HEK293 (cell line): ENCODE data around the gene AARSD1.
"Not testable (repeated sequence)": the region's sequence is repeated elsewhere in the genome, so short reads cannot be mapped to it uniquely, and the experiment has no call there.

Experiments
- CTCF ChIA-PET: fragments of 350-600 bp; formaldehyde crosslinking; extraction: SDS; loops from one replicate; lab custom pipeline; 2021; ENCODE audit warnings: antibody characterized with exemption; lab: Yijun Ruan, JAX
- POLR2A ChIA-PET: fragments of 300-600 bp; formaldehyde crosslinking; extraction: SDS; loops from one replicate; lab custom pipeline; 2020; ENCODE audit warnings: antibody characterized with exemption, inconsistent platforms; lab: Yijun Ruan, JAX
- H3K27ac ChIP-seq: fragments of 200-500 bp; sonication (Bioruptor generic); 2 replicates; pipeline ENCODE4 v1.5.1; 2014; ENCODE audit warnings: low read depth, low read length, control low read depth, inconsistent platforms; ENCODE audit errors: extremely low read depth
- H3K36me3 ChIP-seq, 2 experiments: fragments of 200-500 bp in 1 of 2; sonication (Bioruptor generic) in 1 of 2; 1 replicate in 1 of 2; 2 replicates in 1 of 2; pipeline ENCODE4 v1.5.1; 2014 to 2017; ENCODE audit warnings: inconsistent platforms in 2 of 2, low read length in 2 of 2; ENCODE audit not compliant: control insufficient read depth in 2 of 2, insufficient read depth in 1 of 2
- H3K4me1 ChIP-seq: fragments of 200-500 bp; sonication (Bioruptor generic); 2 replicates; pipeline ENCODE4 v1.5.1; 2014; ENCODE audit warnings: mild to moderate bottlenecking, low read length, inconsistent platforms; ENCODE audit not compliant: control insufficient read depth, insufficient read depth
- H3K4me3 ChIP-seq: 2 replicates; pipeline ENCODE4 v1.5.1; 2011; ENCODE audit warnings: low read depth, mild to moderate bottlenecking, control low read depth, low read length, moderate library complexity
- H3K9me3 ChIP-seq: fragments of 200-500 bp; sonication (Bioruptor generic); 2 replicates; pipeline ENCODE4 v1.5.1; 2014; ENCODE audit warnings: low read depth, low read length, inconsistent platforms; ENCODE audit not compliant: control insufficient read depth, insufficient read depth
- CTCF ChIP-seq: fragments of 450-650 bp; formaldehyde crosslinking; IDR thresholded peaks from 2 replicates; pipeline ENCODE4 v1.5.1; 2016; ENCODE audit warnings: missing biosample characterization, missing genetic modification characterization
- EGR2 ChIP-seq: fragments of 450-650 bp; formaldehyde crosslinking; IDR thresholded peaks from 2 replicates; pipeline ENCODE4 v1.5.1; 2016; ENCODE audit warnings: low read depth, missing biosample characterization, missing genetic modification characterization
- ELK4 ChIP-seq: IDR thresholded peaks from 2 replicates; pipeline ENCODE4 v1.6.1; 2011; ENCODE audit warnings: mild to moderate bottlenecking, low read depth, low read length, borderline replicate concordance
- HOXC10 ChIP-seq: sonication (generic); formaldehyde crosslinking; IDR thresholded peaks from 2 replicates; pipeline ENCODE4 v1.8.1; 2023; ENCODE audit warnings: mild to moderate bottlenecking, missing genetic modification reagents
- HOXD13 ChIP-seq: sonication (generic); formaldehyde crosslinking; IDR thresholded peaks from 2 replicates; pipeline ENCODE4 v1.8.0; 2022; ENCODE audit warnings: missing genetic modification reagents, borderline replicate concordance
- IKZF3 ChIP-seq: fragments of 450-650 bp; IDR thresholded peaks from 2 replicates; pipeline ENCODE4 v1.5.0; 2018; ENCODE audit warnings: missing biosample characterization, mild to moderate bottlenecking, missing genetic modification characterization, moderate library complexity
- MZF1 ChIP-seq: fragments of 450-650 bp; formaldehyde crosslinking; IDR thresholded peaks from 2 replicates; pipeline ENCODE4 v1.5.1; 2017; ENCODE audit warnings: missing biosample characterization, missing genetic modification characterization, borderline replicate concordance
- PRDM1 ChIP-seq: fragments of 450-650 bp; formaldehyde crosslinking; IDR thresholded peaks from 2 replicates; pipeline ENCODE4; 2016; ENCODE audit warnings: missing biosample characterization, missing genetic modification characterization
- SCRT2 ChIP-seq: fragments of 450-650 bp; formaldehyde crosslinking; IDR thresholded peaks from 2 replicates; pipeline ENCODE4 v1.5.1; 2016; ENCODE audit warnings: missing biosample characterization, missing genetic modification characterization
- SETDB1 ChIP-seq: IDR thresholded peaks from one replicate; pipeline ENCODE4 v1.6.1; 2017; ENCODE audit warnings: mild to moderate bottlenecking, low read length, moderate library complexity, mixed read lengths; ENCODE audit not compliant: insufficient read length
- YY1 ChIP-seq: fragments of 450-650 bp; formaldehyde crosslinking; IDR thresholded peaks from 2 replicates; pipeline ENCODE4 v1.5.1; 2018; ENCODE audit warnings: missing biosample characterization, missing genetic modification characterization
- ZNF132 ChIP-seq: fragments of 450-650 bp; formaldehyde crosslinking; IDR thresholded peaks from 2 replicates; pipeline ENCODE4 v1.5.1; 2017; ENCODE audit warnings: missing biosample characterization, missing genetic modification characterization, borderline replicate concordance
- ZNF202 ChIP-seq: fragments of 450-650 bp; formaldehyde crosslinking; IDR thresholded peaks from 2 replicates; pipeline ENCODE4 v1.5.1; 2016; ENCODE audit warnings: missing biosample characterization, missing genetic modification characterization, borderline replicate concordance
- ZNF24 ChIP-seq: fragments of 450-650 bp; formaldehyde crosslinking; IDR thresholded peaks from 2 replicates; pipeline ENCODE4 v1.5.1; 2016; ENCODE audit warnings: missing biosample characterization, missing genetic modification characterization
- ZNF280C ChIP-seq: fragments of 450-650 bp; formaldehyde crosslinking; IDR thresholded peaks from 2 replicates; pipeline ENCODE4 v1.5.1; 2016; ENCODE audit warnings: missing biosample characterization, missing genetic modification characterization
- ZNF311 ChIP-seq: fragments of 450-650 bp; formaldehyde crosslinking; IDR thresholded peaks from 2 replicates; pipeline ENCODE4 v1.5.1; 2017; ENCODE audit warnings: missing biosample characterization, missing genetic modification characterization, borderline replicate concordance
- ZNF394 ChIP-seq: fragments of 450-650 bp; formaldehyde crosslinking; IDR thresholded peaks from 2 replicates; pipeline ENCODE4 v1.5.1; 2016; ENCODE audit warnings: missing biosample characterization, missing genetic modification characterization, mild to moderate bottlenecking, moderate library complexity, borderline replicate concordance
- ZNF404 ChIP-seq: fragments of 450-650 bp; formaldehyde crosslinking; IDR thresholded peaks from 2 replicates; pipeline ENCODE4 v1.5.1; 2017; ENCODE audit warnings: missing biosample characterization, missing genetic modification characterization
- ZNF423 ChIP-seq: fragments of 450-650 bp; formaldehyde crosslinking; IDR thresholded peaks from 2 replicates; pipeline ENCODE4 v1.5.1; 2016; ENCODE audit warnings: missing biosample characterization, missing genetic modification characterization
- ZNF449 ChIP-seq: fragments of 450-650 bp; formaldehyde crosslinking; IDR thresholded peaks from 2 replicates; pipeline ENCODE4 v1.5.1; 2017; ENCODE audit warnings: missing biosample characterization, mild to moderate bottlenecking, missing genetic modification characterization, moderate library complexity
- ZNF521 ChIP-seq: fragments of 450-650 bp; formaldehyde crosslinking; IDR thresholded peaks from 2 replicates; pipeline ENCODE4 v1.5.1; 2017; ENCODE audit warnings: missing biosample characterization, mild to moderate bottlenecking, missing genetic modification characterization
- ZNF600 ChIP-seq: fragments of 450-650 bp; formaldehyde crosslinking; IDR thresholded peaks from 2 replicates; pipeline ENCODE4 v1.5.1; 2016; ENCODE audit warnings: missing biosample characterization, missing genetic modification characterization
- ZNF610 ChIP-seq: fragments of 450-650 bp; formaldehyde crosslinking; IDR thresholded peaks from 2 replicates; pipeline ENCODE4 v1.5.1; 2016; ENCODE audit warnings: missing biosample characterization, missing genetic modification characterization, borderline replicate concordance
- ZNF660 ChIP-seq: fragments of 450-650 bp; IDR thresholded peaks from 2 replicates; pipeline ENCODE4 v1.5.1; 2018; ENCODE audit warnings: missing biosample characterization, mild to moderate bottlenecking, missing genetic modification characterization
- ZNF776 ChIP-seq: fragments of 450-650 bp; formaldehyde crosslinking; IDR thresholded peaks from 2 replicates; pipeline ENCODE4 v1.5.0; 2017; ENCODE audit warnings: missing biosample characterization, missing genetic modification characterization, borderline replicate concordance
- ZNF777 ChIP-seq: fragments of 450-650 bp; formaldehyde crosslinking; IDR thresholded peaks from 2 replicates; pipeline ENCODE4 v1.5.1; 2017; ENCODE audit warnings: missing biosample characterization, missing genetic modification characterization, borderline replicate concordance

Gene AARSD1

GRCh38 chr17:43003542-43004172 is 39.4 kb upstream of the AARSD1 start (continued):
- peak; percentile 73 for TF ChIP-seq CTCF (tag by site-specific recombination)
- no peak for TF ChIP-seq ZNF132 (tag by site-specific recombination)
- TF ChIP-seq ZNF449 (tag by site-specific recombination): no peak
- TF ChIP-seq ZNF202 (tag by site-specific recombination): no peak
- TF ChIP-seq SETDB1: no peak
- TF ChIP-seq ZNF660 (tag by site-specific recombination): 0 out of 2 replicates have a peak, but pooled peaks have one; percentile 29
- no peak for TF ChIP-seq HOXD13 (CRISPR knock-in tag)
- no peak for TF ChIP-seq SCRT2 (tag by site-specific recombination)
- TF ChIP-seq YY1 (tag by site-specific recombination): no peak

- not testable (repeated sequence) for H3K4me3 ChIP-seq
- 0 out of 2 replicates have a peak, but pooled peaks have one; percentile 35 for TF ChIP-seq ZNF600 (tag by site-specific recombination)
- TF ChIP-seq, all 188 proteins: peak for 1; not testable (repeated sequence) for 187
- H3K36me3 ChIP-seq: peaks cover 44 to 62% of the 10 kb centered on the region in 2 experiments
- peaks cover 12% of the 10 kb centered on the region for H3K4me1 ChIP-seq
- ChIA-PET POLR2A (interaction anchor here (0.9 to 1.5 kb wide), 2 partner anchors 10 to 21 kb away, joined by 4 to 5 read pairs; partner anchors contain the start of gene VAT1), CTCF (interaction anchor here (0.6 to 1.1 kb wide), 2 partner anchors 38 to 105 kb away, joined by 3 to 5 read pairs; no protein-coding TSS in a partner anchor)
- H3K27ac ChIP-seq: peak overlapping the region; percentile 27
- H3K9me3 ChIP-seq: not testable (repeated sequence)
Observed at GRCh38 chr17:43000894-43001293, 36.6 kb upstream of the AARSD1 start.

- Histone ChIP-seq H3K9me3 (no peaks in the 10 kb centered on the region), H3K4me3 (peak overlapping the region; percentile 64), H3K36me3 (peaks cover 36 to 59% of the 10 kb centered on the region in 2 experiments), H3K27ac (peak overlapping the region; percentile 99), H3K4me1 (peaks cover 12% of the 10 kb centered on the region)
- ChIA-PET POLR2A (interaction anchor here (0.6 to 3.4 kb wide), 21 partner anchors 8 to 487 kb away, joined by 5 to 36 read pairs (median 14); partner anchors contain the start of genes AARSD1, AOC2, BECN1 and DHX8), CTCF (interaction anchor here (0.6 to 2.5 kb wide), 11 partner anchors 11 to 485 kb away, joined by 3 to 14 read pairs (median 4); partner anchors contain the start of genes AARSD1, AOC2, DHX8 and PSMC3IP)
- TF ChIP-seq ZNF777 (tag by site-specific recombination) (no peak), PRDM1 (no peak), ZNF280C (tag by site-specific recombination) (no peak), ZNF521 (no peak), ZNF610 (tag by site-specific recombination) (no peak), EGR2 (tag by site-specific recombination) (no peak), HOXC10 (no peak), ZNF24 (tag by site-specific recombination) (no peak), IKZF3 (tag by site-specific recombination) (no peak), ZNF311 (tag by site-specific recombination) (no peak), MZF1 (no peak), ZNF776 (no peak), ZNF423 (tag by site-specific recombination) (no peak), ELK4 (no peak), ZNF404 (tag by site-specific recombination) (no peak), ZNF394 (tag by site-specific recombination) (no peak), ZNF132 (tag by site-specific recombination) (no peak)
Observed at GRCh38 chr17:42999003-42999525, 34.8 kb upstream of the AARSD1 start.
